GM23338 (cell line): ENCODE results near the gene IGF2BP3. TPM values are rescaled to one million over a fixed set of nuclear protein-coding genes. Genes with fewer than 3 reads are reported as not detected.

ENCODE experiments used
- ATAC-seq: fragments of 200-7000 bp; cut with Tn5 transposase; 3 replicates; pipeline ENCODE4 v1.9.1; 2020
- DNase-seq: peaks from one replicate; pipeline ENCODE4 v3.0.0-alpha.2; 2015; ENCODE audit warnings: low spot score
- H2AFZ ChIP-seq: fragments of 200-600 bp; sonication (generic); 2 replicates; pipeline ENCODE4 v1.8.0; 2016; ENCODE audit warnings: antibody characterized with exemption, mild to moderate bottlenecking, moderate library complexity
- H3F3A ChIP-seq: fragments of 200-600 bp; sonication (generic); replicated peaks from 2 replicates; pipeline ENCODE4 v1.8.0; 2017; ENCODE audit warnings: antibody characterized with exemption, mixed run types, low read depth
- H3K27ac ChIP-seq: fragments of 200-600 bp; sonication (generic); 2 replicates; pipeline ENCODE4 v1.6.1; 2016; ENCODE audit warnings: low read depth
- H3K27me3 ChIP-seq: fragments of 200-600 bp; sonication (generic); 2 replicates; pipeline ENCODE4 v1.8.0; 2016; ENCODE audit warnings: mild to moderate bottlenecking, mixed run types, moderate library complexity; ENCODE audit not compliant: insufficient read depth
- H3K36me3 ChIP-seq: fragments of 200-600 bp; sonication (generic); 2 replicates; pipeline ENCODE4 v1.8.0; 2016; ENCODE audit warnings: mild to moderate bottlenecking; ENCODE audit not compliant: insufficient read depth
- H3K4me1 ChIP-seq: fragments of 200-600 bp; sonication (generic); 2 replicates; pipeline ENCODE4 v1.8.0; 2016; ENCODE audit warnings: mild to moderate bottlenecking, moderate library complexity; ENCODE audit not compliant: insufficient read depth
- H3K4me2 ChIP-seq: fragments of 200-600 bp; sonication (generic); 2 replicates; pipeline ENCODE4 v1.7.1; 2017; ENCODE audit warnings: mixed run types
- H3K4me3 ChIP-seq: fragments of 200-600 bp; sonication (generic); 2 replicates; pipeline ENCODE4 v1.6.1; 2016; ENCODE audit warnings: mixed run types
- H3K79me2 ChIP-seq: fragments of 200-600 bp; sonication (generic); replicated peaks from 2 replicates; pipeline ENCODE4 v1.8.0; 2017; ENCODE audit warnings: mild to moderate bottlenecking; ENCODE audit not compliant: insufficient read depth
- H3K9me2 ChIP-seq: fragments of 200-600 bp; sonication (generic); 2 replicates; pipeline ENCODE4 v1.8.0; 2017; ENCODE audit not compliant: insufficient read depth
- H4K20me1 ChIP-seq: fragments of 200-600 bp; sonication (generic); replicated peaks from 2 replicates; pipeline ENCODE4 v1.8.0; 2017; ENCODE audit warnings: mild to moderate bottlenecking; ENCODE audit not compliant: insufficient read depth
- H3K27ac Mint-ChIP-seq: 2 replicates; pipeline ENCODE4 v1.8.0; 2020; ENCODE audit warnings: inconsistent platforms, mild to moderate bottlenecking, moderate library complexity, mixed read lengths
- H3K27me3 Mint-ChIP-seq: 3 replicates; pipeline ENCODE4 v1.8.0; 2022; ENCODE audit warnings: low read depth, mild to moderate bottlenecking, moderate library complexity, mixed read lengths, inconsistent platforms; ENCODE audit not compliant: insufficient read depth, poor library complexity
- H3K36me3 Mint-ChIP-seq: 3 replicates; pipeline ENCODE4 v1.8.0; 2021; ENCODE audit warnings: low read depth, mild to moderate bottlenecking, inconsistent platforms, moderate library complexity, mixed read lengths
- H3K4me1 Mint-ChIP-seq: 3 replicates; pipeline ENCODE4 v1.8.0; 2020; ENCODE audit warnings: mild to moderate bottlenecking, inconsistent platforms, mixed read lengths
- H3K4me3 Mint-ChIP-seq: 3 replicates; pipeline ENCODE4 v1.8.0; 2021; ENCODE audit warnings: moderate library complexity, mild to moderate bottlenecking, inconsistent platforms, mixed read lengths
- H3K9me3 Mint-ChIP-seq: 3 replicates; pipeline ENCODE4 v1.8.0; 2020; ENCODE audit warnings: moderate library complexity, mild to moderate bottlenecking, inconsistent platforms, mixed read lengths
- CREB1 ChIP-seq: fragments of 250-450 bp; sonication (Bioruptor Pico); IDR thresholded peaks from 2 replicates; pipeline ENCODE4 v1.5.0; 2020; ENCODE audit warnings: low read depth, mild to moderate bottlenecking, moderate library complexity
- CTCF ChIP-seq, 2 experiments: fragments of 200-600 bp in 1 of 2; sonication (generic) in 1 of 2; conservative IDR thresholded peaks; 2 replicates each; pipeline versions ENCODE4 v1.5.1 to v1.6.1; 2016 to 2017; ENCODE audit warnings: antibody characterized with exemption in 2 of 2, low read depth in 2 of 2, mild to moderate bottlenecking in 2 of 2, moderate library complexity in 1 of 2
- ETS1 ChIP-seq: IDR thresholded peaks from 2 replicates; pipeline ENCODE4 v1.6.1; 2016; ENCODE audit warnings: antibody characterized with exemption
- EZH2 ChIP-seq: fragments of 200-600 bp; sonication (generic); IDR thresholded peaks from one replicate; pipeline ENCODE4 v1.8.0; 2017; ENCODE audit warnings: antibody characterized with exemption, mild to moderate bottlenecking, low read depth; ENCODE audit not compliant: unreplicated experiment
- EZH2phosphoT487 ChIP-seq: fragments of 200-600 bp; sonication (generic); IDR thresholded peaks from one replicate; pipeline ENCODE4 v1.8.1; 2018; ENCODE audit warnings: antibody characterized with exemption; ENCODE audit not compliant: unreplicated experiment
- JUNB ChIP-seq: IDR thresholded peaks from one replicate; pipeline ENCODE4 v1.6.1; 2016; ENCODE audit warnings: antibody characterized with exemption; ENCODE audit not compliant: unreplicated experiment
- NANOG ChIP-seq: IDR thresholded peaks from 2 replicates; pipeline ENCODE4 v1.6.1; 2016; ENCODE audit warnings: antibody characterized with exemption, borderline replicate concordance
- POLR2AphosphoS5 ChIP-seq: IDR thresholded peaks from 2 replicates; pipeline ENCODE4 v1.6.1; 2016; ENCODE audit warnings: antibody characterized with exemption, low read depth
- STAT1 ChIP-seq: IDR thresholded peaks from one replicate; pipeline ENCODE4 v1.6.1; 2016; ENCODE audit warnings: antibody characterized with exemption; ENCODE audit not compliant: unreplicated experiment
- ZNF114 ChIP-seq: fragments of 250-450 bp; sonication (Bioruptor Pico); IDR thresholded peaks from 2 replicates; pipeline ENCODE4 v1.5.0; 2020; ENCODE audit warnings: mild to moderate bottlenecking, moderate library complexity
- ZNF331 ChIP-seq: fragments of 250-450 bp; sonication (Bioruptor Pico); IDR thresholded peaks from 2 replicates; pipeline ENCODE4 v1.5.0; 2020; ENCODE audit warnings: low read depth, mild to moderate bottlenecking, moderate library complexity
- ZNF462 ChIP-seq: fragments of 250-450 bp; sonication (Bioruptor Pico); IDR thresholded peaks from 2 replicates; pipeline ENCODE4 v1.5.0; 2020; ENCODE audit warnings: mild to moderate bottlenecking, moderate library complexity
- polyA plus RNA-seq: library from polyadenylated mRNA; unstranded; fragments of >200 nt; fragmentation: Nextera tagmentation; extraction: Ambion mirVana; gene quantifications from 2 replicates; pipeline ENCODE4 v1.2.1, GENCODE V29; 2016
- total RNA-seq: library from RNA; depleted of rRNA; stranded (reverse); fragments of >200 nt; shearing (Covaris generic); gene quantifications from 2 replicates; pipeline ENCODE4 v1.2.3, GENCODE V29; 2014
- TF ChIP-seq, protein P1 (sequence below): IDR thresholded peaks from one replicate; pipeline ENCODE4 v1.6.1; 2018; ENCODE audit warnings: antibody characterized with exemption; ENCODE audit not compliant: unreplicated experiment

IGF2BP3 gene
- total and polyA plus RNA-seq, 2 experiments from 2014 or later = 52.0 to 183 TPM

- no peaks in the 10 kb centered on the region for H3K79me2 ChIP-seq
- no peaks in the 10 kb centered on the region for H3K9me2 ChIP-seq
- no peaks in the 10 kb centered on the region for H3K36me3 Mint-ChIP-seq
- no peaks in the 10 kb centered on the region for H3K4me1 ChIP-seq
- peaks cover 2% of the 10 kb centered on the region for H3K27me3 Mint-ChIP-seq
- no peak overlapping the region; the same call in 2 of the 3 replicates for H3K4me3 Mint-ChIP-seq
- H3K4me3 ChIP-seq = no peak overlapping the region
- no peak overlapping the region for H3K4me2 ChIP-seq
- no peak overlapping the region for H2AFZ ChIP-seq
- no peak overlapping the region for H3K27ac ChIP-seq
- ATAC-seq (no peak), DNase-seq (no peak)
- no peak overlapping the region for H3K27ac Mint-ChIP-seq
- no peaks in the 10 kb centered on the region for H3K27me3 ChIP-seq
- H3K9me3 Mint-ChIP-seq = no peaks in the 10 kb centered on the region
- H4K20me1 ChIP-seq = no peaks in the 10 kb centered on the region
- TF ChIP-seq EZH2phosphoT487 = no peak
- no peak for TF ChIP-seq ZNF331
- no peak for TF ChIP-seq STAT1
- TF ChIP-seq, protein P1, sequence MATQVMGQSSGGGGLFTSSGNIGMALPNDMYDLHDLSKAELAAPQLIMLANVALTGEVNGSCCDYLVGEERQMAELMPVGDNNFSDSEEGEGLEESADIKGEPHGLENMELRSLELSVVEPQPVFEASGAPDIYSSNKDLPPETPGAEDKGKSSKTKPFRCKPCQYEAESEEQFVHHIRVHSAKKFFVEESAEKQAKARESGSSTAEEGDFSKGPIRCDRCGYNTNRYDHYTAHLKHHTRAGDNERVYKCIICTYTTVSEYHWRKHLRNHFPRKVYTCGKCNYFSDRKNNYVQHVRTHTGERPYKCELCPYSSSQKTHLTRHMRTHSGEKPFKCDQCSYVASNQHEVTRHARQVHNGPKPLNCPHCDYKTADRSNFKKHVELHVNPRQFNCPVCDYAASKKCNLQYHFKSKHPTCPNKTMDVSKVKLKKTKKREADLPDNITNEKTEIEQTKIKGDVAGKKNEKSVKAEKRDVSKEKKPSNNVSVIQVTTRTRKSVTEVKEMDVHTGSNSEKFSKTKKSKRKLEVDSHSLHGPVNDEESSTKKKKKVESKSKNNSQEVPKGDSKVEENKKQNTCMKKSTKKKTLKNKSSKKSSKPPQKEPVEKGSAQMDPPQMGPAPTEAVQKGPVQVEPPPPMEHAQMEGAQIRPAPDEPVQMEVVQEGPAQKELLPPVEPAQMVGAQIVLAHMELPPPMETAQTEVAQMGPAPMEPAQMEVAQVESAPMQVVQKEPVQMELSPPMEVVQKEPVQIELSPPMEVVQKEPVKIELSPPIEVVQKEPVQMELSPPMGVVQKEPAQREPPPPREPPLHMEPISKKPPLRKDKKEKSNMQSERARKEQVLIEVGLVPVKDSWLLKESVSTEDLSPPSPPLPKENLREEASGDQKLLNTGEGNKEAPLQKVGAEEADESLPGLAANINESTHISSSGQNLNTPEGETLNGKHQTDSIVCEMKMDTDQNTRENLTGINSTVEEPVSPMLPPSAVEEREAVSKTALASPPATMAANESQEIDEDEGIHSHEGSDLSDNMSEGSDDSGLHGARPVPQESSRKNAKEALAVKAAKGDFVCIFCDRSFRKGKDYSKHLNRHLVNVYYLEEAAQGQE = no peak
- no peak for TF ChIP-seq ZNF462 (CRISPR knock-in tag)
- no peak for TF ChIP-seq JUNB
- no peak for TF ChIP-seq NANOG
- no peak for TF ChIP-seq ETS1
- TF ChIP-seq POLR2AphosphoS5 = no peak
- TF ChIP-seq EZH2 = no peak
- no peak for TF ChIP-seq CTCF (conservative IDR thresholded peaks at IDR 0.05; ENCODE audit: low read depth in 2 of 2)
- TF ChIP-seq ZNF114 (CRISPR knock-in tag) = no peak
- no peak for TF ChIP-seq CREB1 (CRISPR knock-in tag)
- H3F3A ChIP-seq = 0 out of 2 replicates have a peak, but pooled peaks cover 6% of the 10 kb centered on the region
- H3K4me1 Mint-ChIP-seq = peaks cover 4% of the 10 kb centered on the region
- H3K36me3 ChIP-seq = no peaks in the 10 kb centered on the region
Observed at GRCh38 chr7:23276947-23277346, 193.3 kb downstream of the IGF2BP3 start.
